ENCODE measurements around the gene PPP6R3. TPM values are rescaled to one million over a fixed set of nuclear protein-coding genes. Genes with fewer than 3 reads are reported as not detected.

The PPP6R3 gene
- total RNA-seq, 1 experiment from 2014 or later: 138 TPM

DNA sequence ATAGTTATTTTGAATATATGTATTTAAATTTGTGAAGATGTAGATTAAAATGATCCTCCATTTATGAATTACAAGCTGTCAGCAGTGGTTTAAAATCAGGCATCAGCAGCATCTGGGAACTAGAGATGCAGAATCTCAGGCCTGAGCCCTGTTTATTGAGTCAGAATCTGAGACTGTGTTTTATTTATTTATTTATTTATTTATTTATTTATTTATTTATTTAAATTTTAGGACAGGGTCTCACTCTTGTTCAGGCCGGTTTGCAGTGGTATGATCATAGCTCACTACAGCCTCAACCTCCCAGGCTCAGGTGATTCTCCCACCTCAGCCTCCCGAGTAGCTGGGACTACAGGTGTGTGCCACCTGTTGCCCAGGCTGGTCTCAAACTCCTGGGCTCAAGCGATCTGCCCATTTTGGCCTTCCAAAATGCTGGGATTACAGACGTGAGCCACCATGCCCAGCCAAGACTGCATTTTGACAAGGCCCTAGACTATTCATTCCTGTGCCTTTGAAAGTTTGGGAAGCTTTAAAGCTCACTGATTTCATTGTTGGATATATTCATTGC, 70.7 kb downstream of the PPP6R3 start:
- H2BK20ac ChIP-seq (ENCODE audit: low read depth, low read length, poor library complexity, severe bottlenecking): no peak overlapping the region
- no peak overlapping the region for H2BK120ac ChIP-seq (ENCODE audit: low read depth, low read length, poor library complexity, severe bottlenecking)
- H3K79me1 ChIP-seq (ENCODE audit: insufficient read depth, low read depth, low read length, poor library complexity, severe bottlenecking): peaks cover 3% of the 10 kb centered on the region
- H2BK5ac ChIP-seq (ENCODE audit: insufficient read length, low read length): no peak overlapping the region
- no peaks in the 10 kb centered on the region for H3K9me3 Mint-ChIP-seq
- no peak overlapping the region for H3K4me3 Mint-ChIP-seq
- no peaks in the 10 kb centered on the region for H4K20me1 ChIP-seq (ENCODE audit: control insufficient read depth, insufficient read depth, insufficient read length)
- H3K9me3 ChIP-seq (ENCODE audit: control insufficient read depth, low read depth, low read length): no peaks in the 10 kb centered on the region
- H3K4me2 ChIP-seq (ENCODE audit: insufficient read depth, insufficient read length, low read length): no peak overlapping the region
- no peaks in the 10 kb centered on the region for H3K27me3 ChIP-seq (ENCODE audit: insufficient read depth, low read length)
- no peak overlapping the region for H3K14ac ChIP-seq (ENCODE audit: insufficient read depth, low read length)
- H3K27me3 Mint-ChIP-seq (ENCODE audit: low read depth): no peaks in the 10 kb centered on the region
- H3K9ac ChIP-seq (ENCODE audit: extremely low read depth, insufficient read length, low read length): no peak overlapping the region
- peaks cover 3% of the 10 kb centered on the region; the same call in 1 of the 2 replicates for H3K4me1 ChIP-seq (ENCODE audit: insufficient read depth, low read length)
- H3K27ac Mint-ChIP-seq: no peak overlapping the region; a peak in 2 of 7 replicates
- H3K23ac ChIP-seq (ENCODE audit: insufficient read length, low read depth, low read length): no peak overlapping the region
- H3K18ac ChIP-seq (ENCODE audit: insufficient read length, low read depth, low read length): no peak overlapping the region
- no CpG with 5 or more reads among the region's 4 CpGs for WGBS (ENCODE audit: extremely low coverage, insufficient read length, low lambda C conversion rate)
- H2AFZ ChIP-seq (ENCODE audit: low read length): no peak overlapping the region
- H3K79me2 ChIP-seq (ENCODE audit: insufficient read depth, low read length): peaks cover 14% of the 10 kb centered on the region; the same call in 1 of the 2 replicates
- H3K36me3 Mint-ChIP-seq (ENCODE audit: insufficient read depth in 1 of 3, low read depth in 3 of 3): peaks cover 3 to 37% (median 23%) of the 10 kb centered on the region in 3 experiments; a peak in 5 of 7 replicates
- H4K8ac ChIP-seq (replicated peaks; ENCODE audit: insufficient read length, low read depth, low read length): no peak overlapping the region
- H4K91ac ChIP-seq (ENCODE audit: insufficient read length, low read depth, low read length): no peak overlapping the region
- H3K4ac ChIP-seq (ENCODE audit: low read depth, low read length): no peak overlapping the region
- TF ChIP-seq, protein P1, sequence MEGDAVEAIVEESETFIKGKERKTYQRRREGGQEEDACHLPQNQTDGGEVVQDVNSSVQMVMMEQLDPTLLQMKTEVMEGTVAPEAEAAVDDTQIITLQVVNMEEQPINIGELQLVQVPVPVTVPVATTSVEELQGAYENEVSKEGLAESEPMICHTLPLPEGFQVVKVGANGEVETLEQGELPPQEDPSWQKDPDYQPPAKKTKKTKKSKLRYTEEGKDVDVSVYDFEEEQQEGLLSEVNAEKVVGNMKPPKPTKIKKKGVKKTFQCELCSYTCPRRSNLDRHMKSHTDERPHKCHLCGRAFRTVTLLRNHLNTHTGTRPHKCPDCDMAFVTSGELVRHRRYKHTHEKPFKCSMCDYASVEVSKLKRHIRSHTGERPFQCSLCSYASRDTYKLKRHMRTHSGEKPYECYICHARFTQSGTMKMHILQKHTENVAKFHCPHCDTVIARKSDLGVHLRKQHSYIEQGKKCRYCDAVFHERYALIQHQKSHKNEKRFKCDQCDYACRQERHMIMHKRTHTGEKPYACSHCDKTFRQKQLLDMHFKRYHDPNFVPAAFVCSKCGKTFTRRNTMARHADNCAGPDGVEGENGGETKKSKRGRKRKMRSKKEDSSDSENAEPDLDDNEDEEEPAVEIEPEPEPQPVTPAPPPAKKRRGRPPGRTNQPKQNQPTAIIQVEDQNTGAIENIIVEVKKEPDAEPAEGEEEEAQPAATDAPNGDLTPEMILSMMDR (conservative IDR thresholded peaks at IDR 0.05): no peak
- no peak overlapping the region for H3K27ac ChIP-seq (ENCODE audit: insufficient read length, low read depth, low read length)
- H3K4me1 Mint-ChIP-seq: peaks cover 18 to 23% of the 10 kb centered on the region in 2 experiments
- H3K23me2 ChIP-seq (ENCODE audit: insufficient read length, low read depth, low read length, poor library complexity, severe bottlenecking): no peaks in the 10 kb centered on the region
- H2BK12ac ChIP-seq (ENCODE audit: insufficient read length, low read depth, low read length): no peak overlapping the region
- no peak overlapping the region for H2AK5ac ChIP-seq (ENCODE audit: insufficient read length, low read length)
- no peak overlapping the region for H3T11ph ChIP-seq (ENCODE audit: low read length)
- H2BK15ac ChIP-seq (ENCODE audit: low read depth, low read length): no peak overlapping the region
- H3K56ac ChIP-seq (ENCODE audit: insufficient read length, low read depth, low read length): no peak overlapping the region
- DNase-seq: no peak
- H4K5ac ChIP-seq (ENCODE audit: insufficient read length, low read depth, low read length): no peak overlapping the region

Data from H9 (cell line).